ENCODE measurements around the gene FAM107B. TPM values are rescaled to one million over a fixed set of nuclear protein-coding genes. Genes with fewer than 3 reads are reported as not detected.

FAM107B gene
- total RNA-seq, 3 donors from 2014 or later = 30.8 to 56.1 (median 51.8) TPM

DNA sequence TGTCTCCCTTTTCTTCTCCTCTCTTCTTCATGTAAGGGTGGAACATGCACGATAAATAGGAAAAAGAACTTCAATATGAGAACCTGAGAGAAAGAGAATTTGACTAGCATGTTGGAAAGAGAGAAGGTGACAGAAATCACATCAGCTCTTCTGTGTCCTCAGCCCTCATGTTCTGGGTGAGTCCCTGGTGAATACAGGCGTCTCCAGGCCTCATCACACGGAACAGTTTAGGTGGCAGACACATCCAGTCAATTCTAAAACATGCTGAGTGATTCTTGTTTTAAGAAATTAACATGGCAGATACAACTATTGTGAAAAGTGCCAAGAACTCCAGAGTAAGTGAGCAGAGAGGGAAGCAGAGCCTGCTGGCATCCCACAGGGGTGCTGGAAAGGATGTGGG, 96.1 kb downstream of the FAM107B start:
- Histone ChIP-seq H3K4me3 (no peak overlapping the region), H3K36me3 (no peaks in the 10 kb centered on the region), H3K27me3 (no peaks in the 10 kb centered on the region), H3K9me3 (no peaks in the 10 kb centered on the region), H3K4me1 (no peaks in the 10 kb centered on the region), H3K27ac (no peak overlapping the region)
- DNase-seq (ENCODE audit: low spot score in 2 of 2) = no peak
- TF ChIP-seq, protein P1, sequence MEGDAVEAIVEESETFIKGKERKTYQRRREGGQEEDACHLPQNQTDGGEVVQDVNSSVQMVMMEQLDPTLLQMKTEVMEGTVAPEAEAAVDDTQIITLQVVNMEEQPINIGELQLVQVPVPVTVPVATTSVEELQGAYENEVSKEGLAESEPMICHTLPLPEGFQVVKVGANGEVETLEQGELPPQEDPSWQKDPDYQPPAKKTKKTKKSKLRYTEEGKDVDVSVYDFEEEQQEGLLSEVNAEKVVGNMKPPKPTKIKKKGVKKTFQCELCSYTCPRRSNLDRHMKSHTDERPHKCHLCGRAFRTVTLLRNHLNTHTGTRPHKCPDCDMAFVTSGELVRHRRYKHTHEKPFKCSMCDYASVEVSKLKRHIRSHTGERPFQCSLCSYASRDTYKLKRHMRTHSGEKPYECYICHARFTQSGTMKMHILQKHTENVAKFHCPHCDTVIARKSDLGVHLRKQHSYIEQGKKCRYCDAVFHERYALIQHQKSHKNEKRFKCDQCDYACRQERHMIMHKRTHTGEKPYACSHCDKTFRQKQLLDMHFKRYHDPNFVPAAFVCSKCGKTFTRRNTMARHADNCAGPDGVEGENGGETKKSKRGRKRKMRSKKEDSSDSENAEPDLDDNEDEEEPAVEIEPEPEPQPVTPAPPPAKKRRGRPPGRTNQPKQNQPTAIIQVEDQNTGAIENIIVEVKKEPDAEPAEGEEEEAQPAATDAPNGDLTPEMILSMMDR (IDR thresholded peaks at IDR 0.05) = no peak
- no peak for TF ChIP-seq POLR2AphosphoS5 (IDR thresholded peaks at IDR 0.05)
- no peak for TF ChIP-seq POLR2A (IDR thresholded peaks at IDR 0.05)
- intact Hi-C loops (cut with DNase I; ENCODE audit: low total_unique reads) = no loop called here

- Histone ChIP-seq H3K27ac (no peak overlapping the region), H3K36me3 (no peaks in the 10 kb centered on the region), H3K9me3 (no peaks in the 10 kb centered on the region), H3K4me3 (no peak overlapping the region), H3K27me3 (no peaks in the 10 kb centered on the region), H3K4me1 (no peaks in the 10 kb centered on the region)
- TF ChIP-seq POLR2A (IDR thresholded peaks at IDR 0.05) (no peak), POLR2AphosphoS5 (IDR thresholded peaks at IDR 0.05) (no peak)
- TF ChIP-seq, protein P1 (IDR thresholded peaks at IDR 0.05) = no peak
- intact Hi-C loops (cut with DNase I; ENCODE audit: low total_unique reads) = no loop called here
- DNase-seq (ENCODE audit: low spot score in 2 of 2) = no peak
These were observed 98.0 kb downstream of the FAM107B start for GRCh38 chr10:14676732-14677131.

DNA sequence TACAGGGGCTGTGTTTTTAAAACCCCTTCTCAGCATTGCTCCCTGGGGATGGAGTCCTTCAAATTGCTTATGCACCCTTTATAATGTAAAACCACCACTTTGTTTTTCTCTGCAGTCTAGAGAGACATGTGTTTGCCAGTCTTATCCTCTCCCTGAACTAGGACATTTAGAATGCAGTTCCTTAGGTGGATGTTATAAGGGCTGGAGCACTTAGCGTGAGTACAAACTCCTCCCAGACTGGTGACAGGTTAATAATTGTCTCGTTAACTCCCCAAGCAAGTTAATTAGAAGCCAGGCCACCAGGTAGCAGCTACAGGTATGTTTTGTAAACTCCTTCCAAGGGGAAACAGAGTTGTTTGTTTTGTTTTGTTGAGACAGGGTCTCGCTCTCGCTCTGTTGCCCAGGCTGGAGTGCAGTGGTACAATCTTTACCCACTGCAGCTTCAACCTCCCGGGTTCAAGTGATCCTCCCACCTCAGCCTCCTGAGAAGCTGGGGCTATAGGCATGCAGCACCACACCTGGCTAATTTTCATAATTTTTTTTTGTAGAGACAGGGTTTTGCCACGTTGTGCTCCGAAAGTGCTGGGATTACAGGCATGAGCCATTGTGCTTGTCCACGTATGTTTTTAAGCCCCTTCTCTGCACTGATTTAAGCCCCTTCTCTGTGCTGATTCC, 100.2 kb downstream of the FAM107B start:
- Histone ChIP-seq H3K27ac (no peak overlapping the region), H3K9me3 (no peaks in the 10 kb centered on the region), H3K36me3 (no peaks in the 10 kb centered on the region), H3K27me3 (no peaks in the 10 kb centered on the region), H3K4me1 (no peaks in the 10 kb centered on the region), H3K4me3 (no peak overlapping the region)
- intact Hi-C loops (cut with DNase I; ENCODE audit: low total_unique reads) = no loop called here
- TF ChIP-seq POLR2A (IDR thresholded peaks at IDR 0.05) = no peak
- TF ChIP-seq, protein P1 (IDR thresholded peaks at IDR 0.05) = no peak
- no peak for TF ChIP-seq POLR2AphosphoS5 (IDR thresholded peaks at IDR 0.05)
- DNase-seq (ENCODE audit: low spot score in 2 of 2) = no peak

DNA sequence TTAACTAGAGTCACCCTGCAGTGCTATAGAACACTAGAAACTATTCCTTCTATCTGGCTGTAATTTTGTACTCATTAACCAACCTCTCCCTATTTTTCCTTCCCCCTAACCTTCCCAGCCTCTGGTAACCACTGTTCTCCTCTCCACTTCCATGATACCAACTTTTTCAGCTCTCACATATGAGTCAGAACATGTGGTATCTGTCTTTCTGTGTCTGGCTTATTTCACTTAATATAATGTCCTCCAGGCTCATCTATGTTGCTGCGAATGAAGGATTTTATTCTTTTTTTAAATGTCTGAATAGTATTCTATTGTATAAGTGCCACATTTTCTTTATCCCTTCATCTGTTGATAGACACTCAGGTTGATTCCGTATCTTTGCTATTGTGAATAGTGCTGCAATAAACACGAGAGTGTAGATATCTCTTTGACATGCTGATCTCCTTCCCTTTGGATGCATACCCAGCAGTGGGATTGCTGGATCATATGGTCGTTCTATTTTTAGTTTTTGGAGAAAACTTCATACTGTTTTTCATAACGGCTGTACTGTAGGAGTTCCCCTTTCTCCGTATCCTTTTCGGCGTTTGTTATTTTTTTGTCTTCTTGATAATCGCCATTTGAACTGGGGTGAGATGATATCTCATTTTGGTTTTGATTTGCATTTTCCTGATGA, 101.4 kb downstream of the FAM107B start:
- Histone ChIP-seq H3K27me3 (no peaks in the 10 kb centered on the region), H3K4me3 (no peak overlapping the region), H3K9me3 (no peaks in the 10 kb centered on the region), H3K27ac (no peak overlapping the region), H3K36me3 (no peaks in the 10 kb centered on the region), H3K4me1 (no peaks in the 10 kb centered on the region)
- intact Hi-C loops (cut with DNase I; ENCODE audit: low total_unique reads) = no loop called here
- DNase-seq (ENCODE audit: low spot score in 2 of 2) = no peak
- no peak for TF ChIP-seq POLR2AphosphoS5 (IDR thresholded peaks at IDR 0.05)
- TF ChIP-seq, protein P1 (IDR thresholded peaks at IDR 0.05) = no peak
- no peak for TF ChIP-seq POLR2A (IDR thresholded peaks at IDR 0.05)

DNA sequence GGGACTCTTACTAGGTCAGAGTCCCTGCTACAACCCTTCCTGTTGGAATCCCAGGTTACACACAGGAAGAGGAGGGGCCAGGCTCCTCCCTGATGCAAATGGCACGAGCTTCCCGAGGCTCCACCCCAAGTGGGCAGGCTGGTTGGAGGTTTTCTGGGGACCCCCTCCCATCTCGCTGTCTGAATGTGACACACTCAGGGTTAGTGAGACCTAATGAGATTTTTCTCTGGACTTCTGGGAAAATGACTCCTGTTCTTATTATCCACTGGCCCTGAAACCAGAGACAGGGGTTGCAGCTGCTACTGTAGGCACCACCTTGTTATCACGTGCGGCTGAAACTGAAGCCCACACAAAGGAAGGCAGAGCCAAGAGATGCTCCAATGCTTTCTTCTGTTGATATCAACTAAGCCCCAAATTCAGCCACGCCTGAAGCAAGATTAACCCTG, 103.3 kb downstream of the FAM107B start:
- no peaks in the 10 kb centered on the region for H3K4me1 ChIP-seq
- intact Hi-C loops (cut with DNase I; ENCODE audit: low total_unique reads) = no loop called here
- H3K27me3 ChIP-seq = no peaks in the 10 kb centered on the region
- no peaks in the 10 kb centered on the region for H3K36me3 ChIP-seq
- no peaks in the 10 kb centered on the region for H3K9me3 ChIP-seq
- TF ChIP-seq POLR2AphosphoS5 (IDR thresholded peaks at IDR 0.05) (no peak), POLR2A (IDR thresholded peaks at IDR 0.05) (no peak)
- TF ChIP-seq, protein P1 (IDR thresholded peaks at IDR 0.05) = no peak
- H3K27ac ChIP-seq = peak overlapping the region; percentile 6 to 52
- no peak overlapping the region for H3K4me3 ChIP-seq
- no peak for DNase-seq (ENCODE audit: low spot score in 2 of 2)

All from breast epithelium (tissue), 4 donors.